Measurements from ENCODE around the gene FAM169A. TPM values are rescaled to one million over a fixed set of nuclear protein-coding genes. Genes with fewer than 3 reads are reported as not detected.
A peak's percentile ranks its signal among the peaks of the same experiment; 100 is the strongest.

The FAM169A gene
- total and polyA plus RNA-seq, 2 experiments from 2014 or later = 16.9 to 97.7 TPM

- no peak for TF ChIP-seq ZNF462 (CRISPR knock-in tag; IDR thresholded peaks at IDR 0.05)
- no peak for TF ChIP-seq STAT1 (IDR thresholded peaks at IDR 0.05; ENCODE audit: unreplicated experiment)
- no peak for TF ChIP-seq JUNB (IDR thresholded peaks at IDR 0.05; ENCODE audit: unreplicated experiment)
- no peak for TF ChIP-seq EZH2 (IDR thresholded peaks at IDR 0.05; ENCODE audit: low read depth, unreplicated experiment)
Measured at GRCh38 chr5:74864823-74865222, 1.4 kb downstream of the FAM169A start (continued).

GRCh38 chr5:74863726-74864125, 2.5 kb downstream of the FAM169A start:
- Histone ChIP-seq H3K27ac (ENCODE audit: low read depth) (peak overlapping the region; percentile 4; the same call in 1 of the 2 replicates), H3K4me2 (peak overlapping the region; percentile 80), H3F3A (replicated peaks; ENCODE audit: low read depth) (no peaks in the 10 kb centered on the region), H3K4me1 (ENCODE audit: insufficient read depth) (peaks cover 58% of the 10 kb centered on the region), H3K9me2 (ENCODE audit: insufficient read depth) (no peaks in the 10 kb centered on the region), H3K27me3 (ENCODE audit: insufficient read depth) (no peaks in the 10 kb centered on the region), H3K79me2 (replicated peaks; ENCODE audit: insufficient read depth) (peaks cover 69% of the 10 kb centered on the region), H3K36me3 (ENCODE audit: insufficient read depth) (no peaks in the 10 kb centered on the region), H3K4me3 (peak overlapping the region; percentile 87), H4K20me1 (replicated peaks; ENCODE audit: insufficient read depth) (peaks cover 37% of the 10 kb centered on the region), H2AFZ (no peak overlapping the region)
- peaks cover 33% of the 10 kb centered on the region for H3K36me3 Mint-ChIP-seq (ENCODE audit: low read depth)
- H3K4me1 Mint-ChIP-seq = peaks cover 64% of the 10 kb centered on the region
- peak overlapping the region; percentile 98 for H3K4me3 Mint-ChIP-seq
- H3K27me3 Mint-ChIP-seq (ENCODE audit: insufficient read depth, low read depth, poor library complexity) = peaks cover 7% of the 10 kb centered on the region
- ATAC-seq = no peak
- peak overlapping the region; percentile 70 for H3K27ac Mint-ChIP-seq
- DNase-seq (ENCODE audit: low spot score) = no peak
- H3K9me3 Mint-ChIP-seq = no peaks in the 10 kb centered on the region
- no peak for TF ChIP-seq REST (IDR thresholded peaks at IDR 0.05; ENCODE audit: unreplicated experiment)
- no peak for TF ChIP-seq STAT1 (IDR thresholded peaks at IDR 0.05; ENCODE audit: unreplicated experiment)
- TF ChIP-seq ZNF462 (CRISPR knock-in tag; IDR thresholded peaks at IDR 0.05) = no peak
- TF ChIP-seq EZH2 (IDR thresholded peaks at IDR 0.05; ENCODE audit: low read depth, unreplicated experiment) = no peak

All from GM23338 (cell line).